Inflammatory macrophage (primary cell): ENCODE data around the gene RAD17.
"Not testable (repeated sequence)": the region's sequence is repeated elsewhere in the genome, so short reads cannot be mapped to it uniquely, and the experiment has no call there.

Source experiments
- DNase-seq, 2 donors: peaks; one replicate each; pipeline ENCODE4 v3.0.0-alpha.2; 2020 to 2022
- total RNA-seq, 18 experiments: gene quantifications; one replicate each; lab custom pipeline; 2026; ENCODE audit warnings: mixed read lengths in 6 of 18, inconsistent platforms in 2 of 18; lab: John Stamatoyannopoulos, UW

The RAD17 gene, protein sequence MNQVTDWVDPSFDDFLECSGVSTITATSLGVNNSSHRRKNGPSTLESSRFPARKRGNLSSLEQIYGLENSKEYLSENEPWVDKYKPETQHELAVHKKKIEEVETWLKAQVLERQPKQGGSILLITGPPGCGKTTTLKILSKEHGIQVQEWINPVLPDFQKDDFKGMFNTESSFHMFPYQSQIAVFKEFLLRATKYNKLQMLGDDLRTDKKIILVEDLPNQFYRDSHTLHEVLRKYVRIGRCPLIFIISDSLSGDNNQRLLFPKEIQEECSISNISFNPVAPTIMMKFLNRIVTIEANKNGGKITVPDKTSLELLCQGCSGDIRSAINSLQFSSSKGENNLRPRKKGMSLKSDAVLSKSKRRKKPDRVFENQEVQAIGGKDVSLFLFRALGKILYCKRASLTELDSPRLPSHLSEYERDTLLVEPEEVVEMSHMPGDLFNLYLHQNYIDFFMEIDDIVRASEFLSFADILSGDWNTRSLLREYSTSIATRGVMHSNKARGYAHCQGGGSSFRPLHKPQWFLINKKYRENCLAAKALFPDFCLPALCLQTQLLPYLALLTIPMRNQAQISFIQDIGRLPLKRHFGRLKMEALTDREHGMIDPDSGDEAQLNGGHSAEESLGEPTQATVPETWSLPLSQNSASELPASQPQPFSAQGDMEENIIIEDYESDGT
- total RNA-seq, result 6.3 to 44.8 (median 28.8) reads per million in 18 experiments

- DNase-seq, result peak; percentile 89 to 93
Measured at GRCh38 chr5:69369340-69370121, at the start of gene RAD17, which contains the start of the genes AK6 and TAF9. Gene RAD17, plus strand, starts transcription at chr5:69369818. Its CDS starts 2,391 bp downstream, at chr5:69372209. Gene AK6, minus strand, starts transcription at chr5:69369520. Its CDS starts 30 bp downstream, at chr5:69369490. Gene TAF9, minus strand, starts transcription at chr5:69369520. Its CDS starts 3,783 bp downstream, at chr5:69365737.

- no peak for DNase-seq
Measured at GRCh38 chr5:69326365-69326764, 43.3 kb upstream of the RAD17 start.

DNA sequence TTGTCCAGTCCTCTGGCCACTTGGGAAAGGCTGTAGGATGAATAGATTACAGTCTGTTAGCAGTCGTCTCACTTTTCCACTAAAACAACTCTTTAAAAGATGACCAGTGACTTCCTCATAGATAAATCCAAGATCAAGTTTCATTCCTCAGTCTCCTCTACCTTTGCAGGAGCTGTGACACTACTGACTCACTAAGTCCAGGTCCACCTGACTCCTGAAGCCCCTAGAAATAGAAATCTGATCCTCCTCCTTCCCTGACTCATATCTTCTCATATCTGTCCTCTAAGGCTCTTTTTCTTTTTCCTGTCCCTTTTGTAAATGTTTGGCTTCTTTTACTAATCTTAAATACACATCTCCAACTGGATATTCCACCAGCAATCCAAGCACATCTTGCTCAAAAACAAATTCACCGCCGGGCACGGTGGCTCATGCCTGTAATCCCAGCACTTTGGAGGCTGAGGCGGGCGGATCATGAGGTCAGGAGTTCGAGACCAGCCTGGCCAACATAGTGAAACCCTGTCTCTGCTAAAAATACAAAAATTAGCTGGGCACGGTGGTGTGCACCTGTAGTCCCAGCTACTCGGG is 39.6 kb upstream of the RAD17 start:
- DNase-seq, result no peak

DNA sequence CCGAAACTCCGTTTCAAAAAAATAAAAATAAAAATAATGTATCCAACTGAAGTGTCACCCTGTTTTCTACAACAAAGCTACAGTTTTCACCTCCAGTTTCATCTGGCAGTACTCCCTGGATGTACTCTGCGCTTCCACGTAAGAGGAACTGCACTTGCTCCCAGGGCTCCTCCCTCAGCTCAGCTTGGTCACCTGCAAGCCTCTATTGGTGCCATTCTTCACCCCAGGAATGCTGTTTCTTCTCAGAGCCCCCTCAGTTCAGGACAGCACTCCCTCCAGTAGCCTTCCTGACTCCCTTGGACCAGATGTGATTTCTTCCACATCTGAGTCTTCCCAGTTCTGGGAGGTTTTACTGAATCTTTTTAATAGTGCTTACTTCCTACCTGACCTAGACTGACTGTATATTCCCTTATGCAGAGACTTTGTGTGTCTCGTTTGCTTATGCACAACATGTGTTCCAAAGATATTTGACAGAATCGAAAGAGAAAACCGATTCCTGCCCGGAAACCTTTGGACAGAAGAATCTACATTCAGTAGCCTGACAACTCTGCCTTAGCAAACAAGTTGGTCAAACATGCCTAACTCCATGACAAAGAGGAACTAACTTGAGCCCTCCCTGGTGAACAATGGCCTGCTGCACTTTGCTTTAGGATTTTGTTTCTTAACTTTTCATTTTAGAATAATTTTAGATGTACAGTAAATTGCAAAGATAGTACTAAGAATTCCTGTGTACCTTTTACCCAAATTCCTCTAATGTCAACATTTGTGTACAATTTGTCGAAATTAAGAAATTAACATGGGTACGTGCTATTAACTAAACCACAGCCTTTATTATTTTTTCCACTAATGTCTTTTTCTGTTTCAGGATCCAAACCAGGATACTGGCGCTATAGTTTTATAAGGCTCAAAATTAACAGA is 37.8 kb upstream of the RAD17 start:
- DNase-seq, result peak; percentile 42 to 43

- not testable (repeated sequence) for DNase-seq
Measured at GRCh38 chr5:69333668-69334315, 35.8 kb upstream of the RAD17 start.

DNA sequence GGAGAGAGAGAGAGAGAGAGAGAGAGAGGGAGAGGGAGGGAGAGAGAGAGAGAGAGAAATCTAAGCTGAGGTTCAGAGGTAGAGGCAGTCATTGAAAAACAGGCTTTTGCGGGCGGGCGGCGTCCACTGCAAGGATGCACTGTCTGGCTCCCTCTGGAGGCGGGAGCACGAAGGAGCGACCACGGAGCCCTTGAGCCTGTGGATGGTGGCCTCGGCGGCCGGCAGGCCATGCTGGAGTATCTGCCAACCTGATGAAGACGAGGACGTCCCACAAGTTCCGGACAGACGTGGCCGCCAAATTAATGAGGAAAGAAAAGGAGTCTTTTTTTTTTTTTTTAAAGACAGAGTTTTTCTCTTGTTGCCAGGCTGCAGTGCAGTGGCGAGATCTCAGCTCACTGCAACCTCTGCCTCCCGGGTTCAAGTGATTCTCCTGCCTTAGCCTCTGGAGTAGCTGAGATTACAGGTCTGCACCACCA is 34.8 kb upstream of the RAD17 start:
- DNase-seq, result peak; percentile 75 to 83

GRCh38 chr5:69335341-69335935 is 34.2 kb upstream of the RAD17 start:
- DNase-seq, result peak in 1 of 2 donors; percentile 73

- no peak for DNase-seq
Measured at GRCh38 chr5:69341520-69342161, 28.0 kb upstream of the RAD17 start.

GRCh38 chr5:69343083-69343482 is 26.5 kb upstream of the RAD17 start:
- DNase-seq, result no peak

- no peak for DNase-seq
Measured at GRCh38 chr5:69350664-69351063, 19.0 kb upstream of the RAD17 start.

- DNase-seq, result no peak
Measured at GRCh38 chr5:69359699-69360098, 9.9 kb upstream of the RAD17 start.

- no peak for DNase-seq
Measured at GRCh38 chr5:69360442-69360841, 9.2 kb upstream of the RAD17 start.

DNA sequence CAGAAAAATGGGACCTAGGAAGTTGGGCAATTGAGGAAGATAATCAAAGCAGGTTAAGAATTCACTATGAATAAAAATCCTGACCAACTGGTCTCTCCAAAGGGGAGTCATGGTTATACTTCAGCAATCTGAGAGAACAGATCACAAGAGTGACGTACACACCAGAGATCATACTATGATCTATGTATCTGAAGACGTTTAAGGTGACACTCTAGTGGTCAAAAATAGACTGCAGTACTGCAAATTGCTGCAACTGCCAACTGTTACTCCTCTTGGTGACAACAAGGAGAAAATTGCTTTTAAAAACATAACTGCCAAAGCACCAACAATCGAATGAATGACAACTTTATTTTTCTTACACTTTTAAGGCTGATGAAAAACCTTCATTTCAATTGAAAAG is 5.2 kb upstream of the RAD17 start:
- DNase-seq, result peak; percentile 22 to 39

DNA sequence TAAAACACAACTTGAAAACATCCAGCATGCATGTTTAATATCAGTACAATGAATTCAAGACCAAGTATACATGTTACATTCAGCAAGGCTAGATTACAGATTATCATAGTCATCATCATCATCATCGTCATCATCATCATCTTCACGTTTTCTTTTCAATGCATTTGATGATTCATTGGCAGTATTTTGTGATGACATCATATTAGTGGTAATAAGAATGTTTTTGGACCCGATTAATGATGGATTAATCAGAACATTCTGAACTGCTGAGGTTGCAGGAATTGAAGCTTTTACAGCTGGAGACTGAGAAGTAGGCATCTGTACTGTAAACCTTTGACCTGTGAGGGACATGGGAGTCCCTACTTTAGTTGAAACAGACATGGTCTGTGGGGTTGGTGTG is 4.8 kb upstream of the RAD17 start:
- DNase-seq, result no peak

DNA sequence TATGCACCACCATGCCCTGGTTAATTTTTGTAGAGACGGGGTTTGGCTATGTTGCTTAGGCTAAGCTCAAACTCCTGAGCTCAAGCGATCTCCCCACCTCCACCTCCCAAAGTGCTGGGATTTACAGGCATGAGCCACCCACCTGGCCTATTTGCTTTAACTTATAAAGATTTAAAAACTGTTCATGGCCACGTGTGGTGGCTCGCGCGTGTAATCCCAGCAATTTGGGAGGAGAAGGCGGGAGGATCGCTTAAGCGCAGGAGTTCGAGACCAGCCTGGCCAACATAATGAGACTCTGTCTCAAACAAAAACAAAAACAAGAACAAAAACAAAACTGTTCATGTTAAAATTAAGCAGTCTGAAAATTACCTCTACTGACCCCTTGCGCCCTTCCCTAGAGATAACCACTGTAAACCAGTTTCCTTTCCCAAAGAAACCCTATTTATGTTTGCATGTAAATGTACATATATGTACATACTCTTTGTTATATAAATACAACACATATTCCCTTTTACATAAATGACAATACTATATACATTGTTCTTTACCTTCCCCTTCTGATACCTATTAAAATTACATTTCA is 1.8 kb upstream of the RAD17 start:
- DNase-seq, result no peak

GRCh38 chr5:69368458-69369339 is 919 bp upstream of the RAD17 start:
- DNase-seq, result peak in 1 of 2 donors; percentile 32

DNA sequence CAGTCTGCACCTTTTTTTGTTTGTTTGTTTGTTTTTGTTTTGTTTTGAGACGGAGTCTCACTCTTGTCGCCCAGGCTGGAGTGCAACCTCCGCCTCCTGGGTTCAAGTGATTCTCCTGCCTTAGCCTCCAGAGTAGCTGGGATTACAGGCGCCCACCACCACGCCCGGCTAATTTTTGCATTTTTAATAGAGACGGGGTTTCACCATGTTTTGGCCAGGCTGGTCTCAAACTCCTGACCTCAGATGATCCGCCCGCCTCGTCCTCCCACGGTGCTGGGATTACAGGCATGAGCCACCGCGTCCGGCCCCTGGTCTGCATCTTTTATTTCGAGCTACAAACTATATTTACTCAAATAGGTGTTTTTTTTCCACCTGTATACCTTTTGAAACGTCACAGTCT is 717 bp downstream of the RAD17 start:
- peak in 1 of 2 donors; percentile 20 for DNase-seq

DNA sequence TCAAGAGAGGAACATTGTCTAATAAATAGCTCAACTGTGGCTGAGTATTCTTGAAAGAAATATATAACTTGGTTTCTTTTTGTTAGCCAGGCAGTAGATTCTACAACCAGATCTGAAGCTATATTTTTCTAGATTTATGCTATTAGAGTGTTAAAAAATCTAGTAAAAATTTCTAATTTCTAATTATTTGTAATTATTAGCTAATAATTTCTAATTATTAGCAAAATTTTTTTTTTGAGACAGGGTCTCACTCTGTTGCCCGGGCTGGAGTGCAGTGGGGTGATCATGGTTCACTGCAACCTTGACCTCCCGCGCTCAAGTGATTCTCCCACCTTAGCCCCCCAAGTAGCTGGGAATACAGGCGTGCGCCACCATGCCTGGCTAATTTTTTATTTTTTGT is 2.8 kb downstream of the RAD17 start:
- DNase-seq, result no peak
